Sigmoid colon (tissue), 4 donors: Measurements from ENCODE around the gene P2RY11.

Source experiments
- EP300 ChIP-seq, 4 donors: sonication (generic); formaldehyde crosslinking; IDR thresholded peaks; one replicate each; pipeline ENCODE4 v1.6.1; 2017; ENCODE audit warnings: antibody characterized with exemption in 4 of 4
- POLR2A ChIP-seq, 2 donors: fragments of 450-650 bp; IDR thresholded peaks; one replicate each; pipeline ENCODE4 v1.6.1; 2016; ENCODE audit warnings: antibody characterized with exemption in 2 of 2, mild to moderate bottlenecking in 2 of 2, moderate library complexity in 2 of 2
- POLR2AphosphoS5 ChIP-seq, 4 donors: sonication (generic); formaldehyde crosslinking; IDR thresholded peaks; one replicate each; pipeline ENCODE4 v1.6.1; 2017; ENCODE audit warnings: antibody characterized with exemption in 4 of 4
- TF ChIP-seq, protein P1 (sequence below), 4 experiments: fragments of 450-650 bp in 3 of 4; fragments of 200-600 bp in 1 of 4; IDR thresholded peaks; one replicate each; pipeline ENCODE4 v1.5.1; 2016 to 2019; ENCODE audit warnings: antibody characterized with exemption in 4 of 4, mild to moderate bottlenecking in 3 of 4, moderate library complexity in 2 of 4

DNA sequence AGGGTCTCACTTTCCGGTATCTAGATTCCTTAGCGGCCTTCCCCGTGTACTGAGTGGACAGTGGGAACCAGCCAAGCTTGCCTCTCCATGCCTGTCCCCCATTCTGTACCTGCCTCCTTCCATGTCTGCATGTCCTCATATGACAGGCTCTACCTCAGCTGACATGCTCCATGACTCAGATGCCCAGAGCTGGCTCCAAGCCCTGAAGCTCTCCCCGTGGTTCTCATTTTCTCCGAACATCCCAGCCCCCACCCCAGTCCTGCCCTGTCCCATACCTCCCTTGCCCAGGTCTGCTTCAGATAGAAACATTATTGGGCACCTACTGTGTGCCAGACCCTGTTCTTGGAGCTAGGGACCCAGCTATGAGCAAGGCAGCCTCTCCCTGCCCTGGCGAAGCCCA is 42.4 kb upstream of the P2RY11 start:
- TF ChIP-seq, protein P1, sequence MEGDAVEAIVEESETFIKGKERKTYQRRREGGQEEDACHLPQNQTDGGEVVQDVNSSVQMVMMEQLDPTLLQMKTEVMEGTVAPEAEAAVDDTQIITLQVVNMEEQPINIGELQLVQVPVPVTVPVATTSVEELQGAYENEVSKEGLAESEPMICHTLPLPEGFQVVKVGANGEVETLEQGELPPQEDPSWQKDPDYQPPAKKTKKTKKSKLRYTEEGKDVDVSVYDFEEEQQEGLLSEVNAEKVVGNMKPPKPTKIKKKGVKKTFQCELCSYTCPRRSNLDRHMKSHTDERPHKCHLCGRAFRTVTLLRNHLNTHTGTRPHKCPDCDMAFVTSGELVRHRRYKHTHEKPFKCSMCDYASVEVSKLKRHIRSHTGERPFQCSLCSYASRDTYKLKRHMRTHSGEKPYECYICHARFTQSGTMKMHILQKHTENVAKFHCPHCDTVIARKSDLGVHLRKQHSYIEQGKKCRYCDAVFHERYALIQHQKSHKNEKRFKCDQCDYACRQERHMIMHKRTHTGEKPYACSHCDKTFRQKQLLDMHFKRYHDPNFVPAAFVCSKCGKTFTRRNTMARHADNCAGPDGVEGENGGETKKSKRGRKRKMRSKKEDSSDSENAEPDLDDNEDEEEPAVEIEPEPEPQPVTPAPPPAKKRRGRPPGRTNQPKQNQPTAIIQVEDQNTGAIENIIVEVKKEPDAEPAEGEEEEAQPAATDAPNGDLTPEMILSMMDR (IDR thresholded peaks at IDR 0.05), result no peak
- TF ChIP-seq POLR2AphosphoS5 (IDR thresholded peaks at IDR 0.05), result no peak
- TF ChIP-seq POLR2A (IDR thresholded peaks at IDR 0.05), result no peak
- TF ChIP-seq EP300 (IDR thresholded peaks at IDR 0.05), result no peak
